Fibroblast of lung (primary cell): ENCODE measurements around the gene MTA1. TPM values are rescaled to one million over a fixed set of nuclear protein-coding genes. Genes with fewer than 3 reads are reported as not detected.

ENCODE experiments used
- DNase-seq, 2 donors: peaks; one replicate each; pipeline versions ENCODE4 v3.0.0 to v3.0.0-alpha.2; 2010; ENCODE audit warnings: low read depth in 2 of 2
- H2AFZ ChIP-seq: 2 replicates; pipeline ENCODE4 v1.5.1; 2012; ENCODE audit warnings: low read length, control low read depth, inconsistent platforms
- H3K27ac ChIP-seq: 2 replicates; pipeline ENCODE4 v1.5.1; 2011; ENCODE audit warnings: low read length, control low read depth; ENCODE audit not compliant: insufficient read depth
- H3K27me3 ChIP-seq: 2 replicates; pipeline ENCODE4 v1.5.1; 2011; ENCODE audit warnings: mild to moderate bottlenecking, low read length; ENCODE audit not compliant: control insufficient read depth, insufficient read depth
- H3K36me3 ChIP-seq: 2 replicates; pipeline ENCODE4 v1.5.1; 2011; ENCODE audit warnings: low read length; ENCODE audit not compliant: control insufficient read depth, insufficient read depth
- H3K4me1 ChIP-seq: 2 replicates; pipeline ENCODE4 v1.5.1; 2011; ENCODE audit warnings: low read length; ENCODE audit not compliant: control insufficient read depth, insufficient read depth; ENCODE audit errors: extremely low read depth
- H3K4me2 ChIP-seq: 2 replicates; pipeline ENCODE4 v1.5.1; 2011; ENCODE audit warnings: low read length, control low read depth; ENCODE audit not compliant: insufficient read depth; ENCODE audit errors: extremely low read depth
- H3K4me3 ChIP-seq, 4 experiments: fragments of 200-600 bp in 1 of 4; sonication (generic) in 1 of 4; replicated peaks in 1 of 4; 2 replicates each; pipeline ENCODE4 v1.5.1; 2011 to 2016; ENCODE audit warnings: low read length in 4 of 4, low read depth in 3 of 4, mild to moderate bottlenecking in 3 of 4, control low read depth in 2 of 4, inconsistent platforms in 1 of 4, mixed read lengths in 1 of 4; ENCODE audit not compliant: insufficient read depth in 1 of 4; ENCODE audit errors: control extremely low read depth in 1 of 4
- H3K79me2 ChIP-seq: 2 replicates; pipeline ENCODE4 v1.5.1; 2012; ENCODE audit warnings: mild to moderate bottlenecking, low read length, inconsistent platforms; ENCODE audit not compliant: control insufficient read depth, insufficient read depth
- H3K9ac ChIP-seq: 2 replicates; pipeline ENCODE4 v1.5.1; 2011; ENCODE audit warnings: mild to moderate bottlenecking, low read length, control low read depth; ENCODE audit not compliant: insufficient read depth
- H3K9me3 ChIP-seq: 2 replicates; pipeline ENCODE4 v1.5.1; 2012; ENCODE audit warnings: low read depth, low read length; ENCODE audit not compliant: control insufficient read depth, insufficient read depth
- H4K20me1 ChIP-seq: 2 replicates; pipeline ENCODE4 v1.5.1; 2011; ENCODE audit warnings: low read length; ENCODE audit not compliant: control insufficient read depth, insufficient read depth; ENCODE audit errors: extremely low read depth
- CTCF ChIP-seq, 2 donors: IDR thresholded peaks in 1 of 2; conservative IDR thresholded peaks in 1 of 2; 1 replicate in 1 of 2; 2 replicates in 1 of 2; pipeline ENCODE4 v1.5.1; 2011 to 2012; ENCODE audit warnings: low read length in 2 of 2, control low read depth in 1 of 2, inconsistent platforms in 1 of 2, low read depth in 1 of 2, mild to moderate bottlenecking in 1 of 2
- EZH2 ChIP-seq: IDR thresholded peaks from 2 replicates; pipeline ENCODE4 v1.5.1; 2012; ENCODE audit warnings: low read length, control low read depth, mild to moderate bottlenecking; ENCODE audit errors: missing control alignments
- polyA plus RNA-seq, 2 donors: library from polyadenylated mRNA; depleted of rRNA in 1 of 2; stranded (reverse) in 1 of 2; unstranded in 1 of 2; fragments of >200 nt; gene quantifications; 2 replicates each; pipeline ENCODE4 v1.2.1, GENCODE V29; 2011 to 2012; ENCODE audit warnings: missing spikeins in 1 of 2
- total RNA-seq: library from RNA; depleted of rRNA; stranded (reverse); fragments of >200 nt; gene quantifications from 2 replicates; pipeline ENCODE4 v1.2.1, GENCODE V29; 2014

The MTA1 gene
- total and polyA plus RNA-seq, 2 donors (not counting 1 experiment from before 2014, with no cell fraction given), result 28.6 to 29.7 TPM

GRCh38 chr14:105455766-105456660, 36.4 kb downstream of the MTA1 start:
- Histone ChIP-seq H3K4me1 (no peaks in the 10 kb centered on the region), H4K20me1 (no peaks in the 10 kb centered on the region), H3K4me3 (no peak overlapping the region), H3K27me3 (no peaks in the 10 kb centered on the region), H3K4me2 (no peak overlapping the region), H2AFZ (no peak overlapping the region), H3K27ac (no peak overlapping the region), H3K9ac (no peak overlapping the region), H3K36me3 (peaks cover 18% of the 10 kb centered on the region), H3K79me2 (no peaks in the 10 kb centered on the region), H3K9me3 (no peaks in the 10 kb centered on the region)
- TF ChIP-seq EZH2 (no peak), CTCF (conservative IDR thresholded peaks at IDR 0.05 in 1 of 2, IDR thresholded peaks at IDR 0.05 in 1 of 2; ENCODE audit: low read depth in 1 of 2, low read length in 2 of 2) (no peak)
- DNase-seq, result no peak

GRCh38 chr14:105456736-105457617, 37.4 kb downstream of the MTA1 start:
- H3K4me2 ChIP-seq, result no peak overlapping the region
- no peak overlapping the region for H3K27ac ChIP-seq
- no peaks in the 10 kb centered on the region for H4K20me1 ChIP-seq

More at GRCh38 chr14:105456736-105457617, 37.4 kb downstream of the MTA1 start:
- peaks cover 17% of the 10 kb centered on the region for H3K36me3 ChIP-seq
- no peak for DNase-seq
- no peaks in the 10 kb centered on the region for H3K79me2 ChIP-seq
- H3K4me1 ChIP-seq, result no peaks in the 10 kb centered on the region
- TF ChIP-seq CTCF (conservative IDR thresholded peaks at IDR 0.05 in 1 of 2, IDR thresholded peaks at IDR 0.05 in 1 of 2; ENCODE audit: low read depth in 1 of 2, low read length in 2 of 2) (no peak), EZH2 (no peak)
- H3K9ac ChIP-seq, result no peak overlapping the region
- no peaks in the 10 kb centered on the region for H3K9me3 ChIP-seq
- no peaks in the 10 kb centered on the region for H3K27me3 ChIP-seq
- no peak overlapping the region for H2AFZ ChIP-seq
- H3K4me3 ChIP-seq, result no peak overlapping the region
